Natural killer cell (primary cell): Measurements from ENCODE around the gene CEP78. TPM values are rescaled to one million over a fixed set of nuclear protein-coding genes. Genes with fewer than 3 reads are reported as not detected.

Source experiments
- ATAC-seq, 3 donors: fragments of 150-1000 bp in 2 of 3; fragments of 200-7000 bp in 1 of 3; cut with Tn5 transposase; 1 replicate in 1 of 3; 2 replicates in 2 of 3; pipeline ENCODE4 v1.10.0; 2021; ENCODE audit warnings: mild to moderate bottlenecking in 2 of 3, moderate library complexity in 2 of 3
- DNase-seq, 2 donors: peaks; one replicate each; pipeline versions ENCODE4 v3.0.0 to v3.0.0-alpha.2; 2013 to 2021; ENCODE audit warnings: mixed read lengths in 1 of 2
- H3K27ac ChIP-seq: one replicate; pipeline ENCODE4 v1.5.1; 2013; ENCODE audit warnings: mild to moderate bottlenecking, low read length
- H3K27me3 ChIP-seq: one replicate; pipeline ENCODE4 v1.6.1; 2013; ENCODE audit warnings: low read length; ENCODE audit not compliant: control insufficient read depth, insufficient read depth
- H3K36me3 ChIP-seq: one replicate; pipeline ENCODE4 v1.6.1; 2013; ENCODE audit warnings: low read length; ENCODE audit not compliant: control insufficient read depth, insufficient read depth
- H3K4me1 ChIP-seq: one replicate; pipeline ENCODE4 v1.6.1; 2013; ENCODE audit warnings: low read length; ENCODE audit not compliant: control insufficient read depth, insufficient read depth
- H3K4me3 ChIP-seq: one replicate; pipeline ENCODE4 v1.5.1; 2013; ENCODE audit warnings: low read length
- H3K9me3 ChIP-seq: one replicate; pipeline ENCODE4 v1.6.1; 2013; ENCODE audit warnings: low read length; ENCODE audit not compliant: control insufficient read depth, insufficient read depth
- H3K27ac Mint-ChIP-seq, 2 donors: one replicate each; pipeline ENCODE4 v1.8.0; 2022; ENCODE audit warnings: mild to moderate bottlenecking in 2 of 2, mixed read lengths in 2 of 2, moderate library complexity in 1 of 2
- H3K27me3 Mint-ChIP-seq, 2 donors: one replicate each; pipeline ENCODE4 v1.8.0; 2022; ENCODE audit warnings: low read depth in 2 of 2, mixed read lengths in 2 of 2
- H3K36me3 Mint-ChIP-seq: one replicate; pipeline ENCODE4 v1.8.0; 2022; ENCODE audit warnings: mixed read lengths
- H3K4me1 Mint-ChIP-seq, 2 donors: one replicate each; pipeline ENCODE4 v1.8.0; 2022; ENCODE audit warnings: mixed read lengths in 2 of 2
- H3K4me3 Mint-ChIP-seq: one replicate; pipeline ENCODE4 v1.8.0; 2022; ENCODE audit warnings: mild to moderate bottlenecking, moderate library complexity, mixed read lengths
- H3K9me3 Mint-ChIP-seq, 2 donors: one replicate each; pipeline ENCODE4 v1.8.0; 2022; ENCODE audit warnings: mixed read lengths in 2 of 2
- CTCF ChIP-seq: fragments of 200-600 bp; IDR thresholded peaks from one replicate; pipeline ENCODE4 v1.8.0; 2022; ENCODE audit warnings: antibody characterized with exemption
- WGBS: methylation state at CpG from one replicate; pipeline ENCODE4 v1.1.7; 2013; ENCODE audit warnings: missing lambda C conversion rate; ENCODE audit not compliant: insufficient coverage; 5-methylcytosine and 5-hydroxymethylcytosine counted together
- intact Hi-C: fragments of 100-400 bp; cut with micrococcal nuclease; formaldehyde crosslinking; loops from one replicate; pipeline ENCODE4 v1.14.2; 2022
- total RNA-seq, 4 donors: library from RNA; stranded (reverse); fragments of 120-200 nt in 1 of 4; gene quantifications; one replicate each; pipeline versions ENCODE4 v1.2.3 to v1.2.4, GENCODE V29; 2013 to 2022

CEP78 gene
- total RNA-seq, 3 donors from 2014 or later (not counting 1 experiment from before 2014, with no cell fraction given): 204 to 304 (median 253) TPM

GRCh38 chr9:78267889-78268288, 32.0 kb downstream of the CEP78 start:
- H3K27ac ChIP-seq: no peak overlapping the region
- TF ChIP-seq CTCF: no peak
- no peak for ATAC-seq
- Mint-ChIP-seq H3K9me3 (no peaks in the 10 kb centered on the region), H3K27ac (peak overlapping the region; percentile 3 to 28), H3K4me3 (no peak overlapping the region), H3K4me1 (peaks cover 3 to 10% of the 10 kb centered on the region in 2 donors), H3K36me3 (peaks cover 33% of the 10 kb centered on the region), H3K27me3 (no peaks in the 10 kb centered on the region)
- no peak for DNase-seq
- no peaks in the 10 kb centered on the region for H3K27me3 ChIP-seq
- H3K36me3 ChIP-seq: peaks cover 77% of the 10 kb centered on the region
- H3K4me1 ChIP-seq: no peaks in the 10 kb centered on the region
- no peak overlapping the region for H3K4me3 ChIP-seq
- no peaks in the 10 kb centered on the region for H3K9me3 ChIP-seq
- 94% methylated on average over 3 of the region's 4 CpGs for WGBS
- intact Hi-C loops: no loop called here

DNA sequence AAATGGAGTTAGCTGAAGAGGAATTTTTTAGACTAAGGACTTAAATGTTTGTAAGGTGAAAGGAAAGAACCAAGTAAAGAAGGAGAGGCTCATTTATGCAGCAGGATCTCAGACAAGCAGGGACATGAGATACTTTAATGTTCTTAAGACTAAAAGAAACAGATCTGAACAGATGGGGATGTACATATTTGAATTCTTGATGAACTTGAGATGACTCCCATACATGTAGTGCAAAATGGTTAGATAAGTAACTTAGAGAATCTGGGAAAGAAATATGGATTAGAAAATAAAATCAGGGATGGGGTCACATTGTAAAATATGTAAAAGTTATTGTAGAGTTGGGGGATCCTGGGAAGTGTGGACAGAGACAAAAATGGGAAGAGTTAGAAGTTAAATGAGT, 33.9 kb downstream of the CEP78 start:
- H3K27ac ChIP-seq: no peak overlapping the region
- H3K27me3 Mint-ChIP-seq: no peaks in the 10 kb centered on the region
- H3K27me3 ChIP-seq: no peaks in the 10 kb centered on the region
- peaks cover 5 to 10% of the 10 kb centered on the region in 2 donors for H3K4me1 Mint-ChIP-seq
- H3K4me3 Mint-ChIP-seq: no peak overlapping the region
- peaks cover 72% of the 10 kb centered on the region for H3K36me3 ChIP-seq
- intact Hi-C loops: no loop called here
- peaks cover 39% of the 10 kb centered on the region for H3K36me3 Mint-ChIP-seq
- peak overlapping the region; percentile 24 to 65 for H3K27ac Mint-ChIP-seq
- ATAC-seq (no peak), DNase-seq (no peak)
- no peak for TF ChIP-seq CTCF
- no peak overlapping the region for H3K4me3 ChIP-seq
- no peaks in the 10 kb centered on the region for H3K4me1 ChIP-seq
- H3K9me3 Mint-ChIP-seq: no peaks in the 10 kb centered on the region
- no peaks in the 10 kb centered on the region for H3K9me3 ChIP-seq

DNA sequence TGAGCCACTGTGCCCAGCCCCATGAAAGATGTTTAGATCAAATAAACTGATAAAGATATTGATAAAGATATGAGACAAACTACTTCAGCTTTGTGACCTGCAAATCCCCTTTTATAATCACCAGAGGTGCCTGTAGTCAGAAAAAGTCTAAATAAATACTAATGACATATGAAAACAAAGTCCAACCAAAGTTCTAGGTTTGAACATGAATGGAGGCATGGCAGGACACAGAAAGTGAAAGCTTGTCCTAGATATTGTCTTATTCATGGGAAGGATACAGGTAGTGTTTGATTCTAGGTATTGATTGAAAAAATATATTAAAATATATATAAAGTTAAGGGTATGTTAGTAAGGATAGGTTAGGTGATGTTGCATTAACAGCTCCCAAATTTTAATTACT, 36.4 kb downstream of the CEP78 start:
- H3K9me3 ChIP-seq: no peaks in the 10 kb centered on the region
- no peaks in the 10 kb centered on the region for H3K27me3 ChIP-seq
- H3K4me1 ChIP-seq: no peaks in the 10 kb centered on the region
- H3K9me3 Mint-ChIP-seq: no peaks in the 10 kb centered on the region
- H3K27ac Mint-ChIP-seq: no peak overlapping the region
- peaks cover 47% of the 10 kb centered on the region for H3K36me3 ChIP-seq
- H3K36me3 Mint-ChIP-seq: peaks cover 31% of the 10 kb centered on the region
- no peaks in the 10 kb centered on the region for H3K27me3 Mint-ChIP-seq
- no peak overlapping the region for H3K27ac ChIP-seq
- H3K4me3 ChIP-seq: no peak overlapping the region
- peaks cover 5 to 10% of the 10 kb centered on the region in 2 donors for H3K4me1 Mint-ChIP-seq
- ATAC-seq: no peak
- no peak for DNase-seq
- no peak overlapping the region for H3K4me3 Mint-ChIP-seq
- intact Hi-C loops: no loop called here
- no peak for TF ChIP-seq CTCF

GRCh38 chr9:78273761-78274160, 37.9 kb downstream of the CEP78 start:
- H3K36me3 ChIP-seq: peaks cover 33% of the 10 kb centered on the region
- DNase-seq: no peak
- no peaks in the 10 kb centered on the region for H3K4me1 ChIP-seq
- no peak for ATAC-seq
- Mint-ChIP-seq H3K36me3 (peaks cover 21% of the 10 kb centered on the region), H3K9me3 (no peaks in the 10 kb centered on the region), H3K4me1 (peaks cover 9 to 17% of the 10 kb centered on the region in 2 donors), H3K27ac (peak overlapping the region in 1 of 2 donors; percentile 19), H3K27me3 (no peaks in the 10 kb centered on the region), H3K4me3 (no peak overlapping the region)
- H3K9me3 ChIP-seq: no peaks in the 10 kb centered on the region
- 98% methylated on average over 3 of the region's 3 CpGs for WGBS
- no peaks in the 10 kb centered on the region for H3K27me3 ChIP-seq
- TF ChIP-seq CTCF: no peak
- no peak overlapping the region for H3K27ac ChIP-seq
- no peak overlapping the region for H3K4me3 ChIP-seq
- intact Hi-C loops: no loop called here
